ENCODE data around the gene PRKACA. TPM values are rescaled to one million over a fixed set of nuclear protein-coding genes. Genes with fewer than 3 reads are reported as not detected.

PRKACA gene
- total RNA-seq, 4 donors from 2014 or later, result 26.9 to 59.4 (median 41.3) TPM

DNA sequence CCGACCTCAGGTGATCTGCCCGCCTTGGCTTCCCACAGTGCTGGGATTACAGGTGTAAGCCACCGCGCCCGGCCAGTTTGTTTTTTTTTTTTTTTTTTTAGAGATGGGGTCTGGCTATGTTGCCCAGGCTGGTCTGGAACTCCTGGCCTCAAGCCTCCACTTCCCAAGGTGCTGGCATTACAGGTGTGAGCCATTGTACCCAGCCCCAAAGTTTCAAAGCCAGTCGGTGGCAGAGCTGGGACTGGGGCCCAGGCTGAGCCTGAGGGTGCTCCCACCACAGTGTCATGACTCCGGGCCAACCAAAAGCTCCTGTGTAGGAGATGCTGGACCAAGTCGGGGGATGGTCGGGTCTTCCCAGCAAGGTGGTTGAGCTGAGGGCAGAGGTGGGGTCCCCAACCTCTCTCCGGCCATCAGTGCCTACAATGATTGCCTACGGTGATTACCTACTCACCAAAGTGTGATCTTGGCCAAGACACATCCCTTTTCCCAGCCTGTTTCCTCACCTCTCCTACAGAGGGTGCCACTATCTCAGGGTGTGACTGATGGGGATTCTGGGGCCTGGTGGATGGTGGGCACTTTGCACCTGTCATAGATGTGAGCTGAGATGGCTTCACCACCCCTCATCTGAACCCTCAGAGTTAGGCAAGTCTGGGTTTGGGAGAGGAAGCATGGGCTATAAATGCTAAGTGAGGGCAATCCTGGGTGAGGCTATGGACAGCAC lies 21.1 kb downstream of the PRKACA start:
- peaks cover 0 to 71% (median 9%) of the 10 kb centered on the region in 3 donors for H3K36me3 ChIP-seq
- no peak overlapping the region for H3K27ac ChIP-seq
- H3K4me3 ChIP-seq, result no peak overlapping the region
- DNase-seq (ENCODE audit: low spot score in 2 of 2), result no peak
- TF ChIP-seq, protein P1, sequence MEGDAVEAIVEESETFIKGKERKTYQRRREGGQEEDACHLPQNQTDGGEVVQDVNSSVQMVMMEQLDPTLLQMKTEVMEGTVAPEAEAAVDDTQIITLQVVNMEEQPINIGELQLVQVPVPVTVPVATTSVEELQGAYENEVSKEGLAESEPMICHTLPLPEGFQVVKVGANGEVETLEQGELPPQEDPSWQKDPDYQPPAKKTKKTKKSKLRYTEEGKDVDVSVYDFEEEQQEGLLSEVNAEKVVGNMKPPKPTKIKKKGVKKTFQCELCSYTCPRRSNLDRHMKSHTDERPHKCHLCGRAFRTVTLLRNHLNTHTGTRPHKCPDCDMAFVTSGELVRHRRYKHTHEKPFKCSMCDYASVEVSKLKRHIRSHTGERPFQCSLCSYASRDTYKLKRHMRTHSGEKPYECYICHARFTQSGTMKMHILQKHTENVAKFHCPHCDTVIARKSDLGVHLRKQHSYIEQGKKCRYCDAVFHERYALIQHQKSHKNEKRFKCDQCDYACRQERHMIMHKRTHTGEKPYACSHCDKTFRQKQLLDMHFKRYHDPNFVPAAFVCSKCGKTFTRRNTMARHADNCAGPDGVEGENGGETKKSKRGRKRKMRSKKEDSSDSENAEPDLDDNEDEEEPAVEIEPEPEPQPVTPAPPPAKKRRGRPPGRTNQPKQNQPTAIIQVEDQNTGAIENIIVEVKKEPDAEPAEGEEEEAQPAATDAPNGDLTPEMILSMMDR (IDR thresholded peaks at IDR 0.05), result no peak
- TF ChIP-seq EP300 (IDR thresholded peaks at IDR 0.05) (no peak), POLR2A (IDR thresholded peaks at IDR 0.05) (no peak)
- peaks cover 0 to 11% (median 3%) of the 10 kb centered on the region in 4 donors for H3K9me3 ChIP-seq
- 92 to 97% methylated on average over 8 to 11 of the region's 11 CpGs for WGBS, 2 donors
- peaks cover 0 to 8% (median 6%) of the 10 kb centered on the region in 4 donors for H3K4me1 ChIP-seq
- no peaks in the 10 kb centered on the region for H3K27me3 ChIP-seq

DNA sequence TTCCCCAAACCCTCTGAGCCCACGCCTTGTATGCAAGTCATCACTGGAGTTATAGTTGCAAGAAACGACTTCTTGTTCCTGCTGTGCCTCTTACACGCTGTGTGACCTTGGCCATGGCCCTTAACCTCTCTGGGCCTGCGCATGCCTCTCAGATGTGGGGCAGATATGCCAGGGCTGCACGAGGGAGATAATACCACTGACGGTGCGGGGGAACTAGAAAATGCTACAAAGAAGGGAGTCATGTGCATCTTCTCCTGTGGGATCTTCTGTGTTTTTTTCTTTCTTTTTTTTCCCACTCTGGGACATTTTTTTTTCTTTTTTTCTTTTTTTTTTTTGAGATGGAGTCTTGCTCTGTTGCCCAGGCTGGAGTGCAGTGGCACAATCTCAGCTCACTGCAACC lies 22.7 kb downstream of the PRKACA start:
- DNase-seq (ENCODE audit: low spot score in 2 of 2), result no peak
- TF ChIP-seq EP300 (IDR thresholded peaks at IDR 0.05), result no peak
- no peak for TF ChIP-seq POLR2A (IDR thresholded peaks at IDR 0.05)
- TF ChIP-seq, protein P1 (IDR thresholded peaks at IDR 0.05), result no peak
- WGBS, 2 donors, result 55 to 63% methylated on average over 7 of the region's 7 CpGs

DNA sequence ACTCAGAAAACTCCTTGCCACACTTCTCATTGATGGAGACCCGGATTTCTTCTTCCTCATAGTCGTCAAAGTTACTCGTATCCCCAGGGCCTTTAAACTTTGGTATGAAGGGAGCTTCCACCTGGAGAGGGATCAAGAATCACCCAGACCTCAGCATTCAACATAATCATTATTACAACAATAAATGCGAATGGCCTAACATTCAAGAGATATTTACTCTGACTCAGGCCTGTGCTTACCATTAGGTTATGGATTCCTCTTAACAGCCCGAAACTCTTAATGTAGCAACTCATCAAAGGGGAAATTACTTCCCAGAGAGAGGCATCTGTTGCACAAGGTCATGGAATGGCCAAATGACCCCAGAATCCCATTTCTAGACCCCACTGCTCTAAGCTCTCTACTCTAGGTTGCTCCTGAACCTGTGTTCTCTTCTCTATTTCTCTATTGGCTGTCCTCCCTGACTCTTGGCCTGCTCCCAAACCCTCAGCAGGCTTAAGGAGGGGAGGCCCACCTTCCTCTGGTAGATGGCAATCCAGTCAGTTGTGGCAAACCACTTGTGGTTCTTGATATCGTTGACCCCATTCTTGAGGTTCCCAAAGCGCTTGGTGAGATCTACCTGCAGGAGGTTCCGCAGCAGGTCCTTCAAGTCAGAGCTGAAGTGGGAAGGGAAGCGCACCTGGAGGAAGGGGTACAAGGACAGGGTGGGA lies 24.3 kb downstream of the PRKACA start:
- H3K9me3 ChIP-seq, result peaks cover 0 to 11% (median 3%) of the 10 kb centered on the region in 4 donors
- H3K27ac ChIP-seq, result no peak overlapping the region
- no peak overlapping the region for H3K4me3 ChIP-seq
- TF ChIP-seq EP300 (IDR thresholded peaks at IDR 0.05), result no peak
- TF ChIP-seq, protein P1 (IDR thresholded peaks at IDR 0.05), result no peak
- no peak for TF ChIP-seq POLR2A (IDR thresholded peaks at IDR 0.05)
- no peaks in the 10 kb centered on the region for H3K27me3 ChIP-seq
- H3K4me1 ChIP-seq, result peaks cover 0 to 18% (median 6%) of the 10 kb centered on the region in 4 donors
- WGBS, 2 donors, result 94 to 97% methylated on average over 9 of the region's 9 CpGs
- no peak for DNase-seq (ENCODE audit: low spot score in 2 of 2)
- peaks cover 0 to 49% (median 0%) of the 10 kb centered on the region in 3 donors for H3K36me3 ChIP-seq

More for the DNA sequence above, 22.7 kb downstream of the PRKACA start:
- Histone ChIP-seq H3K27ac (no peak overlapping the region), H3K27me3 (no peaks in the 10 kb centered on the region), H3K4me1 (peaks cover 0 to 10% (median 6%) of the 10 kb centered on the region in 4 donors), H3K9me3 (peaks cover 0 to 11% (median 3%) of the 10 kb centered on the region in 4 donors), H3K4me3 (no peak overlapping the region), H3K36me3 (peaks cover 0 to 55% (median 0%) of the 10 kb centered on the region in 3 donors)

DNA sequence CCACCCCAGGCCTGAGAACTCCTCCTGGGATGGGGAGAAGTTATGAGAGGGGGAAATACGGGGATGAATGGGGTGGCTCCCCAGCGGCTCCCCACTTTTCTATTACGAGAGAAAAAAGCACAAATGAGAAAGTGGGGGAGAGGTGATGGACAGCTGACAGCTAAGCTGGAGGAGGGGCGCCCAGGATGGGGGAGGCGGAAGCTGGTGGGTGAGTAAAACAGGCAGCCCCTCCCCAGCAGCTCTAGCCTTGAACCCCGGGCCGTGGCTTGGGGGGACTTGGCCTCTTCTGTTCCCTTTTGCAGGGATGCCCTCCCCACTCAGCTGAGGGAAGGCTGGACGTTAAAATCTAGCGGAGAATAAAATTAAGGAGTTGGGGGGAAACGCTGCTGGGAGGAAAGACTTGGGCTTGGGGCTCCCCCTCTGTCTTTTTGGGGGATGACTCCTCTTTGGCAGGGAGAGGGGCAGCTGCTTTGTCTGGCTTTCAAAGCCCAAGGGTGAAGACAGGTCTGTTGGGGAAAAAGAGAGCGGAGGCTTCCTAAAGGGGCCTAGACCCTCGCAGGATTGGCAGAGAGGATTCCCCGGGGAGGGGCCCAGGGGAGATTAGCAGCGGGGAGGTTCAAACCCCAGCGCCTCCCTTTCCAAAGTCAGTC lies 25.6 kb downstream of the PRKACA start:
- H3K27me3 ChIP-seq, result no peaks in the 10 kb centered on the region
- 14 to 18% methylated on average over 15 of the region's 15 CpGs for WGBS, 2 donors
- peaks cover 0 to 22% (median 6%) of the 10 kb centered on the region in 4 donors for H3K4me1 ChIP-seq
- H3K9me3 ChIP-seq, result peaks cover 0 to 11% (median 3%) of the 10 kb centered on the region in 4 donors
- DNase-seq (ENCODE audit: low spot score in 2 of 2), result no peak
- peak overlapping the region; percentile 53 to 95 (median 78) for H3K4me3 ChIP-seq
- H3K27ac ChIP-seq, result peak overlapping the region; percentile 87 to 95 (median 92)
- H3K36me3 ChIP-seq, result peaks cover 0 to 49% (median 0%) of the 10 kb centered on the region in 3 donors
- no peak for TF ChIP-seq EP300 (IDR thresholded peaks at IDR 0.05)
- TF ChIP-seq, protein P1 (IDR thresholded peaks at IDR 0.05), result no peak
- no peak for TF ChIP-seq POLR2A (IDR thresholded peaks at IDR 0.05)
